A549 (cell line): Measurements from ENCODE around the gene MGAT3.

Source experiments
- CTCF ChIP-seq: fragments of >200 bp; sonication (Bioruptor Twin); formaldehyde crosslinking; IDR thresholded peaks from 3 replicates; pipeline ENCODE4 v1.5.1; 2016
- EP300 ChIP-seq, 2 experiments: fragments of >200 bp; sonication (Bioruptor Twin); formaldehyde crosslinking; IDR thresholded peaks; 2 replicates in 1 of 2; 3 replicates in 1 of 2; pipeline ENCODE4 v1.6.1; 2016 to 2017
- HOXA7 ChIP-seq: fragments of 250-450 bp; sonication (Bioruptor Pico); IDR thresholded peaks from 2 replicates; pipeline ENCODE4 v1.5.0; 2020; ENCODE audit warnings: mild to moderate bottlenecking, moderate library complexity
- KDM1A ChIP-seq: fragments of 200-600 bp; sonication (generic); IDR thresholded peaks from 2 replicates; pipeline ENCODE4 v1.6.1; 2016; ENCODE audit warnings: low read depth, mild to moderate bottlenecking
- PHF8 ChIP-seq: fragments of 200-600 bp; sonication (generic); IDR thresholded peaks from 2 replicates; pipeline ENCODE4 v1.6.1; 2016; ENCODE audit warnings: low read depth, mild to moderate bottlenecking, antibody characterized with exemption, moderate library complexity, borderline replicate concordance
- POLR2A ChIP-seq: IDR thresholded peaks from 2 replicates; pipeline ENCODE4 v1.6.1; 2012; ENCODE audit warnings: mild to moderate bottlenecking, low read length
- REST ChIP-seq: fragments of 200-600 bp; sonication (generic); IDR thresholded peaks from 2 replicates; pipeline ENCODE4 v1.6.1; 2016; ENCODE audit warnings: antibody characterized with exemption, mild to moderate bottlenecking, moderate library complexity

GRCh38 chr22:39445678-39446077 lies 11.1 kb upstream of the MGAT3 start:
- no peak for TF ChIP-seq KDM1A
- TF ChIP-seq EP300 (IDR thresholded peaks at IDR 0.05) = no peak
- no peak for TF ChIP-seq CTCF
- no peak for TF ChIP-seq PHF8
- TF ChIP-seq REST = no peak
- TF ChIP-seq HOXA7 = no peak
- no peak for TF ChIP-seq POLR2A
